COLO829 (cell line): ENCODE data around the gene MATN4.

Source experiments
- DNase-seq: peaks from one replicate; pipeline ENCODE4 v3.0.0; 2012; ENCODE audit warnings: low spot score

MATN4 gene

GRCh38 chr20:45248609-45249008 lies 59.5 kb downstream of the MATN4 start:
- no peak for DNase-seq

GRCh38 chr20:45247865-45248264 lies 60.2 kb downstream of the MATN4 start:
- no peak for DNase-seq

GRCh38 chr20:45246109-45246508 lies 62.0 kb downstream of the MATN4 start:
- DNase-seq: no peak
